Nephron (organoid): ENCODE results near the gene UBAC2.

Source experiments
- H3K27ac Mint-ChIP-seq, 3 experiments: 2 replicates each; pipeline ENCODE4 v1.8.0; 2020; ENCODE audit warnings: mixed read lengths in 3 of 3, mild to moderate bottlenecking in 2 of 3, moderate library complexity in 1 of 3
- H3K27me3 Mint-ChIP-seq: 2 replicates; pipeline ENCODE4 v1.8.0; 2021; ENCODE audit warnings: low read depth, mild to moderate bottlenecking, moderate library complexity, mixed read lengths
- H3K36me3 Mint-ChIP-seq: 2 replicates; pipeline ENCODE4 v1.8.0; 2020; ENCODE audit warnings: low read depth, mixed read lengths
- H3K4me1 Mint-ChIP-seq: 2 replicates; pipeline ENCODE4 v1.8.0; 2020; ENCODE audit warnings: mixed read lengths
- H3K4me3 Mint-ChIP-seq, 3 experiments: 2 replicates each; pipeline ENCODE4 v1.8.0; 2020; ENCODE audit warnings: mild to moderate bottlenecking in 3 of 3, mixed read lengths in 3 of 3, moderate library complexity in 2 of 3
- H3K9me3 Mint-ChIP-seq: 2 replicates; pipeline ENCODE4 v1.8.0; 2020; ENCODE audit warnings: mixed read lengths
- TF ChIP-seq, protein P1 (sequence below), 3 experiments: fragments of 200-600 bp; sonication (generic); IDR thresholded peaks; one replicate each; pipeline ENCODE4 v1.5.0; 2021; ENCODE audit warnings: antibody characterized with exemption in 3 of 3; ENCODE audit not compliant: unreplicated experiment in 3 of 3

UBAC2 gene

DNA sequence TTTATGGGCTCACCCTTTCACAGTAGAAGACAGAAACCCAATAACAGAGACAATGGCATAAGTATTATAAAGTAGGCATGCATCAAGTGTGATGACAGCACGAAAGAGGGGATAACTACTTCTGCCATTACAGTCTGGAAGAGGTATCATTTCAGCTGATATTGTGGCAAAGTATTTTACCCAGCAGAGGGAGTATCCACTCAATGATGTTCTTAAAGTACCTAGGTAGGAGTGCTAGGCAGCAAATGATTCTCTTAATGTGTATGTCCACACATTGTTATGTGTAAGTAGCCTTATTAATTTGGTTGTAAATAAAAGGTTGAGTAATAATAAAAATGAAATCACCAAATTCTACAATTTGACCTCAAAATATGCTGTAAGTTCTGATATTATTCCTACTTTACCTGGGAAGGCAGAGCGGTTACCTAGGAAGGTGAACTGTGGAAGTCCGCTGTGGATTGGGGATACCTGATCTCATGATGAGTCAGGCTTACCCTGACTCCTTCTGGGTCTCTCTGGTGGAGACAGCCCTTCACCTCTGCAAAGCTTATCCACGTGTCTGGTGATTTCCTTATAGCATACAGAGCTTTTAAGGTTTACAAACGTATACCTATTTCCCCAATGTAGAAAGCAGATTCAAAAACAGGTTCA is 4.1 kb upstream of the UBAC2 start:
- H3K4me3 Mint-ChIP-seq = peak overlapping the region; percentile 8 to 59 (median 58)
- no peaks in the 10 kb centered on the region for H3K27me3 Mint-ChIP-seq
- H3K9me3 Mint-ChIP-seq = no peaks in the 10 kb centered on the region
- no peaks in the 10 kb centered on the region for H3K36me3 Mint-ChIP-seq
- H3K4me1 Mint-ChIP-seq = peaks cover 12% of the 10 kb centered on the region
- TF ChIP-seq, protein P1, sequence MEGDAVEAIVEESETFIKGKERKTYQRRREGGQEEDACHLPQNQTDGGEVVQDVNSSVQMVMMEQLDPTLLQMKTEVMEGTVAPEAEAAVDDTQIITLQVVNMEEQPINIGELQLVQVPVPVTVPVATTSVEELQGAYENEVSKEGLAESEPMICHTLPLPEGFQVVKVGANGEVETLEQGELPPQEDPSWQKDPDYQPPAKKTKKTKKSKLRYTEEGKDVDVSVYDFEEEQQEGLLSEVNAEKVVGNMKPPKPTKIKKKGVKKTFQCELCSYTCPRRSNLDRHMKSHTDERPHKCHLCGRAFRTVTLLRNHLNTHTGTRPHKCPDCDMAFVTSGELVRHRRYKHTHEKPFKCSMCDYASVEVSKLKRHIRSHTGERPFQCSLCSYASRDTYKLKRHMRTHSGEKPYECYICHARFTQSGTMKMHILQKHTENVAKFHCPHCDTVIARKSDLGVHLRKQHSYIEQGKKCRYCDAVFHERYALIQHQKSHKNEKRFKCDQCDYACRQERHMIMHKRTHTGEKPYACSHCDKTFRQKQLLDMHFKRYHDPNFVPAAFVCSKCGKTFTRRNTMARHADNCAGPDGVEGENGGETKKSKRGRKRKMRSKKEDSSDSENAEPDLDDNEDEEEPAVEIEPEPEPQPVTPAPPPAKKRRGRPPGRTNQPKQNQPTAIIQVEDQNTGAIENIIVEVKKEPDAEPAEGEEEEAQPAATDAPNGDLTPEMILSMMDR (IDR thresholded peaks at IDR 0.05; ENCODE audit: unreplicated experiment in 3 of 3) = no peak
- peak overlapping the region; percentile 42 to 76 (median 54) for H3K27ac Mint-ChIP-seq

DNA sequence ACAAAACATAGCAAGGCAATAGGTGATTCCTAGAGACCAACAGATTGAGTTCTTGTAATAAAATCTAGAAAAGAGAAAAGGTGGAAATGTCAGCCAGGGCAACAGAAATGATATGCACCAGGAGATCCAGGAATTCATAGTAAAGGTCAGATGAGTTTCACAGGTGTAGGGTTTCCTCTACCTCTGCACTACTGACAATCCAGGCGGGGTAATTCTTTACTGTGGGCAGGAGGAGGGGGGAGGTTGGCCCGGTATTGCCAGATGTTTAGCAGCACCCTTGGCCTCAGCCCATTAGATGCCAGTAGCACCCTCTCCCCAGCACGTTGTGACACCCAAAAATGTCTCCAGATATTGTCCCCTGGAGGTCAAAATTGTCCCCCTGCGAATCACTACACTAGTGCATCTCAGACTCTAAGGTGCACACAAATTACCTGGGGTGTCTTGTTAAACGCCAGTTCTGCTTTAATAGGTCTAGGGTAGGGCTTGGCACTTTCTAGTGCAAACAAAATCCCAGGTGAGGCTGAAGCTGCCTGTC is 3.5 kb upstream of the UBAC2 start:
- Mint-ChIP-seq H3K27me3 (no peaks in the 10 kb centered on the region), H3K27ac (peak overlapping the region; percentile 42 to 76 (median 54)), H3K9me3 (no peaks in the 10 kb centered on the region), H3K4me1 (peaks cover 15% of the 10 kb centered on the region), H3K4me3 (peak overlapping the region; percentile 8 to 59 (median 58)), H3K36me3 (no peaks in the 10 kb centered on the region)
- TF ChIP-seq, protein P1 (IDR thresholded peaks at IDR 0.05; ENCODE audit: unreplicated experiment in 3 of 3) = no peak

DNA sequence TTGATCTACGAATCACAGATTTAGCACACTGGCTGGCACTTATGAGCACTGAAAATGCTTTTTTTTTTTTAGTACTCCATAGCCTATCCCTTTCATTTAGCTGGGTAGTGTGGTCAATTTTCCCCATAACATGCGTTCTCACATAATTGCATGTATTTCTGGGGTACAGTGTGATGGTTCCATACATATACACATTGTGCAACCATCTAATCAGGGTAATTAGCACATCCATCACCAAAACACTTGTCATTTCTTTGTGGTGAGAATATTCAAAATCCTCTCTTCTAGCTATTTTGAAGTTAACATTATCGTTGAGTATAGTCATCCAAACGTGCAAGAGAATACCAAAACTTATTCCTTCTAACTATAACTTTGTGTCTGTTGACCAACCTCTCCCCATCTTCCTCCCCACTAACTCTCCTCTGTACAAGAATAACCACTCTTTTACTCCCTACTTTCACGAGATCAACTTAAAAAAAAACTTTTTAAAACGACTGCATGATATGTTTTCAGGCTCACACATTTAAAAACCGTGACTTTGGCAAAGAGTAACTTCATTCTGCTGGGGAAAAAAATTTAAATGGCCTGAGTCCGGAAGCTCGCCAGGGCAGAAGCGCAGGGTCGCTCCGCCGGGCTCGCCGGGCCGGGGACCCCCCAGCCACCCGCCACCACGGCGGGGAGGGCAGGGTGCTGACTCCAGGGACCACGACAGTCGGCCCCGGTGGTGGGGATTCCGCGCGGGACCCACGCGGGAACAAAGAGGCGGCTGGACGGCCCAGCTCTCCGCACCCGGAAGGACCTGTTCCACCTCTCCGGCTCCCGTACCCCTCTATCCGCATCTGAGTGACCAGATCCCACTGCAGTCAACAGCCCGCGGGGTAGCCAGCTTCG is 868 bp upstream of the UBAC2 start:
- Mint-ChIP-seq H3K9me3 (no peaks in the 10 kb centered on the region), H3K4me3 (peak overlapping the region; percentile 86 to 88 (median 88)), H3K27ac (peak overlapping the region; percentile 83 to 97 (median 96)), H3K27me3 (no peaks in the 10 kb centered on the region), H3K4me1 (peaks cover 37% of the 10 kb centered on the region), H3K36me3 (peaks cover 11% of the 10 kb centered on the region)
- TF ChIP-seq, protein P1 (IDR thresholded peaks at IDR 0.05; ENCODE audit: unreplicated experiment in 3 of 3) = no peak

DNA sequence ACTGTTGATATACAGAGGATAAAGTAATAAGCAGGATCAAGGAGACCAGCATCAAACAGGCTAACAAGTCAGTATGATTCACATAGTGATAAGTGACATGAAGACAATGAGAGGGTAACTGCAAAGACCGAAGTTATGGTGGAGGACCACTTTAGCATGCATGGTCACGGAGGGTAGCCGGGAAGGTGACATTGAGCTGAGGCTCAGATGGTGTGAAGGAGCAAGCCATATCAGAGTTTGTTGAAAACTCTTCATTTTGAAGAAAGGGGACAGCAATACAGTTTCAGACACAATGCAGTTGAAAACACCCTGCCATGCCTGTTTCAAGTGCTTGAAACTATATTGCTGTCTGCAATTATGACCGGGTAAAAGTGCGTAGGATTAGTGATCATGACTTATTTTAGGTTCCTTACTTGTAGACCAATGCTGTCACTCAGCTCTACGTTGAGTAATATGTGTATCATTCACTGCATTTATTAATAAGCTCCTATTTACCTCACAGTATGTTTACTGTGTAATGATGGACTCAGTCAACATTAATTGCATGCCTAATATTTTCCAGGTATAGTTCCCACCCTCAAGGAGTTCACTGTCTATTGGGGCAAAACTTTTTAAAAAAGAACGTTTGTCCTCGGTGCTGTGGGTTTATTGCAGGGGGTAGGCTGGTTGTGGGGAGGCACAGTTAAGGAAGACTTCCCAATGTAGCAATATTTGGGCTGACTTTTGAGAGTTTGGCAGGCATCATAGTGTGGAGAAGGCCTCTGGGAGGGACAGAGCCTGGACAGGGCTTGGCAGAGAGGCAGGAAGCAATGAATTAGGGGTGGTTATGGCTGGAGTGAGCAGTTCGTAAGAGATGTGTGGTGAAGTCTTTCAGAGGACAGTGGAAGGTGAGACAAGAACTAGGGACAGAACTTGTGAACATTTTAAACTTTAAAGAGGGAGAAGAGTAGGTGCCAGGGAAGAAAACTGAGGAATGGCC is 3.2 kb downstream of the UBAC2 start:
- no peaks in the 10 kb centered on the region for H3K9me3 Mint-ChIP-seq
- peak overlapping the region in 1 of 3 experiments; percentile 25 for H3K27ac Mint-ChIP-seq
- TF ChIP-seq, protein P1 (IDR thresholded peaks at IDR 0.05; ENCODE audit: unreplicated experiment in 3 of 3) = no peak
- no peaks in the 10 kb centered on the region for H3K27me3 Mint-ChIP-seq
- H3K4me3 Mint-ChIP-seq = peak overlapping the region; percentile 50 to 60 (median 53)
- peaks cover 32% of the 10 kb centered on the region for H3K36me3 Mint-ChIP-seq
- peaks cover 59% of the 10 kb centered on the region for H3K4me1 Mint-ChIP-seq

DNA sequence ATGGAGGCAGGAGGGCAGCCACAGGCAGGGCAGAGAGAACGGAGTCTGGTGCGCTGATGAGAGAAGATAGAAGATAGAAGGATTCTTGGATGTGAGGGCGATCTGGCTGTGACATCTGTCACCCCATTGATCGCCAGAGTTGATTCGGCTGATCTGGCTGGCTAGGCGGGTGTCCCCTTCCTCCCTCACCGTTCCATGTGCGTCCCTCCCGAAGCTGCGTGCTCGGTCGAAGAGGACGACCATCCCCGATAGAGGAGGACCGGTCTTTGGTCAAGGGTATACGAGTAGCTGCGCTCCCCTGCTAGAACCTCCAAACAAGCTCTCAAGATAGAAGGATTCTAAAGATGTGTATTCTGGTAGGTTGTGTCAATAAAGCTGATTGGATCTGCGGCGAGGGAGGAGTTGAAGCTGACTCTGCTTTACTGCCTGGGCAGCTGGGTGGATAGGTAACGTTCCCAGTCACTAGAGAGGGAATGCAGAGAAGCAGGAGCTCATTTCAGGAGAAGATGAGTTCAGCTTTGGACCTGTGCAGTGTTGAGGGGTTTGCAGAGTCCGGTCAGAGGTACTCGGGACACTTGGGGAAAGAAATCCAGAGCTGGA is 5.1 kb downstream of the UBAC2 start:
- H3K4me3 Mint-ChIP-seq = no peak overlapping the region
- TF ChIP-seq, protein P1 (IDR thresholded peaks at IDR 0.05; ENCODE audit: unreplicated experiment in 3 of 3) = no peak
- H3K27ac Mint-ChIP-seq = no peak overlapping the region
- peaks cover 59% of the 10 kb centered on the region for H3K4me1 Mint-ChIP-seq
- peaks cover 32% of the 10 kb centered on the region for H3K36me3 Mint-ChIP-seq
- H3K9me3 Mint-ChIP-seq = no peaks in the 10 kb centered on the region
- H3K27me3 Mint-ChIP-seq = no peaks in the 10 kb centered on the region
